HG03196 (cell line): ENCODE data around the gene EEF1AKMT3.

Experiments used
- ATAC-seq: cut with Tn5 transposase; IDR thresholded peaks from one replicate; pipeline ENCODE4 v1.9.1; 2021; ENCODE audit not compliant: unreplicated experiment

EEF1AKMT3 gene

DNA sequence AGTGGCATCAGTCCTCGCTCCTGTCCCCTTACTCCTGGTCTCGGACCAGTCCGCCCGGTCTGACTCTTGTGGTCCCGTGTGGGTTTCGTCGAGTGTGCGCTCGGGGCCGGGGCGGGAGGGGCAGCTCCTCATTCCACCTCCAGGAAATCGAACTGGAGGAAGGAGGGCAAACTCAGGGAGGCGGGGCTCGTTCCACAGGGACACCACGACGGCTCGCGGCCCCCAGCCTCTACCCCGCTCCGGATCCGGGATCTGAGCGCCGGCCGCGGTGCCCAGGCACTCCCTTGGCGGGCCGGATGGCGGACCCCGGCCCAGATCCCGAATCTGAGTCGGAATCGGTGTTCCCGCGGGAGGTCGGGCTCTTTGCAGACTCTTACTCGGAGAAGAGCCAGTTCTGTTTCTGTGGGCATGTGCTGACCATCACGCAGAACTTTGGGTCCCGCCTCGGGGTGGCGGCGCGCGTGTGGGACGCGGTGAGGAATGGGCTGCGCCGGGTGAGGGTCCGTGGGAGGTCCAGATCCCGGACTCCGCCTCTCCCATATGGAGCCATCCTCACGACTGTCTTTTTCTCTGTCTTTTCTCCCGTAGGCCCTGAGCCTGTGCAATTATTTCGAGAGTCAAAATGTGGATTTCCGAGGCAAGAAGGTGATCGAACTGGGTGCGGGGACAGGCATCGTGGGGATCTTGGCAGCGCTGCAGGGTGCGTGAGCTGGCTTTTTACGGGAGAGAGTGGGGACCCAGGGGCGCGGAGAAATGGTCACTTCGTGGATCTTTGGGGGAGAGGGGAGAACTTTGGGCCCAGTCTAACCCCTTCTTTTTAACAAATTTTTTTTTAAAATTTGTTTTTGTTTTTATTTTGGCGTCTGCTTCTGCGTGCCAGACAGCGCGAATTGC lies at the start of gene EEF1AKMT3:
EEF1AKMT3 (plus strand) TSS at position 186 of the 894 bp plus-strand sequence; CDS start at position 297, 111 bp downstream.
- peak; percentile 20 for ATAC-seq

DNA sequence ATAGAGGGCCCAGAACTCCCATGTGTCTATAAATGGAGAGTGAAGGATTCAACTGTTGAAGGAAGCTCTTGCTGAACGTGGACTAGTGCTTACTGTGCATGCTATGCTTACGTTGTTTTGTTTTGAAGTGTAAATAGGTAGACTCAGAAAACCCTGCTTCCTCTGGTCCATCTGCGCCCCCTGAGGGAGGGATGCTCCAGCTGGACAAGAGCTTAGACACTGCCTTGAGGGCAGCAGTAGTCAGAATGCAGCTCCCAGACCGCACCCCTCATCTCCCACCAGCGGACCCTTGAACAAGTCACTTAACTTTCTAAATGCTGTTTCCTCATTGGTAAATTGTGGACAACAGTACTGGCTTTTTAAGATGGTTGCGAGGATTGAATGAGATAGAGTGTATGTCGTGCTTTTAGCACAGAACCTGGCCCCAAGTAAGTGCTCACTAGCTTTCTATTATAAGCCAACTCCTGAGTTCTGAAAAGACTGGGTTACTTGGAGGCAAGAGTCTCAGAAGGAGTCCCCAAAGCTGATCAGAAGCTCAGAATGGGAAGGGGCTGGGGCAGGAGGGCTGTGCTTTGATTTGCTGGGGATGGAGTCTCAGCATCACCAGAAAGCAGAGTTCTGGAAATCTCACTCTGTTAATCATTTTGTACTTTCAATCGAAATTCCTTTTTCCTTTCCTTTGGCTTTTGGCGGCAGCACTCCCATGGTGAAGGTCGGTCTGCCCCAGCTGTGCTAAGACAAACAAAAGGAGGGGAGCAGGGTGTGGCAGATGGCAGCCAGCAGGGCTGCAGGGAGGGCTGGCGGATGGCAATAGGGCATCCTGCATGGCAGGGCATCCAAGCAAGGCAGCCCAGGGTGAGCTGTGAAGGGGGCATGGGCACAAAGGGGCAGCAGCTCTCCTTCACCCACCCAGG lies 49.4 kb upstream of the EEF1AKMT3 start:
- no peak for ATAC-seq

DNA sequence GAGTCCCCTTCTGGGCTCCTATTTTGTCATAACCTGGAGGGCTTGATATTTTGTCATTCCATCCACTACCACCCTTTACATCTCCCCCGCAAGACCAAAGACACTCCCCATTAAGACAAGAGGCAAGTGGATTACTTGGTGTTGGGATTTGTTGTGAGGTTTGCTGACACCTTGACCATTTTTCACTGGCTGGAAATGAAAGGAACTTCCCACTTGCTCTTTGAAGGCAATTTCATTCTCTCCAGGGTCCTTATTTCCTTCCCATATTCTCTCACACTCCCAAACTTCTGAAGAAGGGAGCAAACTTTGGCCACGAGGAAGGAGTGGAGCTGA lies 48.8 kb upstream of the EEF1AKMT3 start:
- ATAC-seq: no peak

DNA sequence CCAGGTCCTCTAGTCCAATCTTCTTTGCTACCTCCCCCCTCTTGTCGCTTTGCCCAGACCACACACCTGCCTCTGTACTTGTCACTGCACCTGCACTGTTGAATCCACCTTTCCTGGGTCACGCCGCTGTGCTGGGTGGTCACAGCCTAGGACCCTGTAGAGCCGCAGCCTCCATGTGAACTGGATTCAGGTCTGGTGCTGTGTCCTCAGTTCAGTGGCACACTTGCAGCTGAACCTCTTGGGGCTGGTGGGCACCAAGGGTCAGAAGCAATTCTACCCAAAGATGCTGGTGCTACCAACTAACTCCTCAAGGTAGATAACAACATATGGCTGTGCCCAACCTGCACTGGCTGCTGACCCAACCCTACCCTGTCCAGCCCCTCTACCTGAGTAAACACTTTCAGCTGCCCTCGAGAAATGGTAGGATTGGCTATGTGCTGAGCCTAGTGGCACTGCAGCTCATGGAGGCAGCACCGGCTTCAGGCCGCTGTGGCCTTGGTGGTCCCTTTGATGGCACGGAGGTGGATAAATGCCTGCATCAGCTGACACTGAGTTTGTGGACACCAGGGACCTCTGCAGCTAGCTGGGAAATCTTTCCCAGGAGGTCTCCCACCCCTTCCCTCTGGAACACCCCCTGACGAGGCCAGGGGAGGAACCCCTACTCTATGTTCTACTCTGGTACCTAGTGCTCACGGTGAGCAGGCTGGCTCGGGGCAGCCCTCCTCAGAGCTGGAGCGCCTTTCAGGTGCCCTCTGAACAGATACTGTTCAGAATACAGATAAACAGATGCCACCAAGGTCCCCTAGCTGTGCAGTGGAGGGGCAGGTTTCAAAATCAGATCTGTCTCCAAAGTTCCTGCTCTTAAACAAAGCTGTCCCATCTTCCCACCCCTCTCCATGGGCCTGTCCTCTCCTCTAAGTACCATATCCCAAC lies 48.1 kb upstream of the EEF1AKMT3 start:
- ATAC-seq: no peak

GRCh38 chr12:57724936-57725740 lies 47.3 kb upstream of the EEF1AKMT3 start:
- ATAC-seq: no peak

- no peak for ATAC-seq
Observed at GRCh38 chr12:57725851-57726150, 46.6 kb upstream of the EEF1AKMT3 start.

GRCh38 chr12:57726151-57726883 lies 46.1 kb upstream of the EEF1AKMT3 start:
- no peak for ATAC-seq

DNA sequence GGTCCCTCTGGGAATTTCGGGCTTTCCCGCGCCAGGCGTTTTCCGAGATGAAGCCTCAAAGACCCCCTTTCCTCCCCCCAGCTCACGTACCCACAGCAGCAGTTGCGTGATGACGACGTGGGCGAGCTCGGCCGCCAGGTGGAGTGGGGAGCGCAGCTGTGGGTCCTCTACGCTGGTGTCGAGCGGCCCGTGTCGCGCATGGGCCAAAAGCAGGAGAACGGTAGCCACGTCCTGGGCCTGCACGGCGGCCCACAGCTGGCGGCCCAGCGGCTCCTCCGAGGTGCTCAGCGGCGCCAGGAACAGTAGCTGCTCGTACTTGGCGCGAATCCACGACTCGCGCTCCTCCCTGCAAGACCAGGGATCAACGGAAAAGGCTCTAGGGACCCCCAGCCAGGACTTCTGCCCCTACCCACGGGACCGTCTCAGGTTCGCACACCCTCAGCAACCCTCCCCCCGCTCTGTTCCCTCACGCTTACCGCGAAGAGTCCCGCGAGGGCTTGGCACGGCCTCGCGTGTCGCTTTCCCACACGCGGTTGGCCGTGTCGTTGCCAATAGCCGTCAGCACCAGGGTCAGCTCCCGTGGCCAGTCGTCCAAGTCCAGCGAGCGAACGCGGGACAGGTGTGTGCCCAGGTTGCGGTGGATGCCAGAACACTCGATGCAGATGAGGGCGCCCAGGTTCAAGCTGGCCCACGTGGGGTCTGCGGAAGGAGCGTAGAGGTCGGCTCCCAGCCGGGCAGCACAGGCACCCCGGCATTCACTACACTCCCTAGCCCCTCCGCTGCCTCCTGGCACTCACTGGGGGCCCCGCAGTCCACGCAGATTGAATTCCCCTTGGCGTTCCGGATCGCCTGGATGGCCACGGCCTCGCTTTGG lies 45.3 kb upstream of the EEF1AKMT3 start:
- no peak for ATAC-seq

DNA sequence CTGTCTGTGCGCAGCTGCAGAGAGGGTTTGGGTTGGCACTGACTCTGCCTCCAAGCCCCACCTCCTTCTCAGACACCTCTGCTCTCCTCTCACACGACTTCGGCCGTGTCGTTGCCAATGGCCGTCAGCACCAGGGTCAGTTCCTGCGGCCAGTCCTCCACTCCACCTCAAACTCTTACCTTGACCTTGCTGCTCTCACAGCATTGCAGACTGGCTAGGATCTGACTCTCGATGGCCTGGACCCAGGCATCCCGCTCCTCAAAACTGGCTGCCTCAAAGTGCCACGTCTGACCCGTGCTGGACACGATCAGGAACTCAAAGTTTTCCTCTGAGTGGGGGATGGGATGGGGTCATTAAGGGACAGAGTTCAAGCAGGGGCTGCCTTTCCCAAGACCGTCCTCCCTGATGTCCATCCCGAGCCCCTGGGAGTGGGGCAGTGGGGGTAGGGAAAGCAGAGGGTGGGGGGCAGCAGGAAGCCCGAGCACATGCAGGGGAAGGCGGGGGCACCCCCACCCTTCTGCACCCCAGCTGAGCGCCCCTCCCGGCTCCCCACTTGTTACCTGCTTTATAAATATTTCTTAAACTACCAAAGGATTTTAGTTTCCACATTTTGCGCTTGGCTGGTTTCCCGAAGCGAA lies 44.5 kb upstream of the EEF1AKMT3 start:
- no peak for ATAC-seq

DNA sequence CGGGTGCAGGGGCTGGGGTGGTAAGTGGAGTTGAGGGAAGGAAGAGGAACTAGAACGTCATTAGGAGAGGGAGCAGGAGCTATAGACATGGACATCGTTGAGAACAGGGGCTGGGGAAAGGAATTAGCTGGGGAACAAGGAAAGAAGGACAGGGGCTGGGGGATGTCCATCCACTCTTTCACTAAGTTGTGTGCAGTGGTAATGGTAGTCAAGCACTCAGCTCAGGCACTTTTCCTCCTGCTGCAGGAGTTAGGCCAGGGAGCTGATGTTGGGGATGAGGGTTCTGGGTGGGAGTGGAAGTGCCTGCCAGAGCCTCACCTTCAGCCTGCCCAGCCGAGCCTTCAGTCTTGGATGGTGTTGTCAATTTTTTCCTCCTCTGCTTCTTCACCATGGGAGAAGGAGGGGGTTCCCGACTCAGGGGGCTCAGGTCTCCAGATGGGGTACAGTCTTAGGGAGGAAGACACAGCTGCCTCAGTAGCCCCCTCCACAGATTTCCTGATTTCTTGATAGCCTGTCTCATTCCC lies 43.0 kb upstream of the EEF1AKMT3 start:
- no peak for ATAC-seq

- no peak for ATAC-seq
Observed at GRCh38 chr12:57730336-57731067, 41.9 kb upstream of the EEF1AKMT3 start.

GRCh38 chr12:57731411-57732080 lies 40.9 kb upstream of the EEF1AKMT3 start:
- no peak for ATAC-seq

DNA sequence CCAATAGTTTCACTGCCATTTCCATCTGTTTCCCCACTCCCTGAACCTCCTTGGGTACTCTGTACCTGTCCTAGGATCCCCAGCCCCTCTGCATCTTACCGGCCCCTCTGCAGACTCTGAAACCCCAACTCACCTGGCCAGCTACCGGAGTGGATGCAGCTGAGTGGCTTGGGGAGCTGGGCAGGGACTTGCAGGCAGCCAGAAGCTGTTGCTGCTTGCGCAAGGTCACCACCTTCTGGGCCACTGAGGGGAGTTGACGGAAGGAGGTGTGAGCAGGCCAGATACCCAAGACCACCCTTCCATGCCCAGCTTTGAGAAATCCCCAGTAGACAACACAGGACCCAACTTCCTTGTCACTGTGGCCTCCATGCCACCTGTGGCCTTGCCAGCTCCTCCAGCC lies 40.1 kb upstream of the EEF1AKMT3 start:
- no peak for ATAC-seq

DNA sequence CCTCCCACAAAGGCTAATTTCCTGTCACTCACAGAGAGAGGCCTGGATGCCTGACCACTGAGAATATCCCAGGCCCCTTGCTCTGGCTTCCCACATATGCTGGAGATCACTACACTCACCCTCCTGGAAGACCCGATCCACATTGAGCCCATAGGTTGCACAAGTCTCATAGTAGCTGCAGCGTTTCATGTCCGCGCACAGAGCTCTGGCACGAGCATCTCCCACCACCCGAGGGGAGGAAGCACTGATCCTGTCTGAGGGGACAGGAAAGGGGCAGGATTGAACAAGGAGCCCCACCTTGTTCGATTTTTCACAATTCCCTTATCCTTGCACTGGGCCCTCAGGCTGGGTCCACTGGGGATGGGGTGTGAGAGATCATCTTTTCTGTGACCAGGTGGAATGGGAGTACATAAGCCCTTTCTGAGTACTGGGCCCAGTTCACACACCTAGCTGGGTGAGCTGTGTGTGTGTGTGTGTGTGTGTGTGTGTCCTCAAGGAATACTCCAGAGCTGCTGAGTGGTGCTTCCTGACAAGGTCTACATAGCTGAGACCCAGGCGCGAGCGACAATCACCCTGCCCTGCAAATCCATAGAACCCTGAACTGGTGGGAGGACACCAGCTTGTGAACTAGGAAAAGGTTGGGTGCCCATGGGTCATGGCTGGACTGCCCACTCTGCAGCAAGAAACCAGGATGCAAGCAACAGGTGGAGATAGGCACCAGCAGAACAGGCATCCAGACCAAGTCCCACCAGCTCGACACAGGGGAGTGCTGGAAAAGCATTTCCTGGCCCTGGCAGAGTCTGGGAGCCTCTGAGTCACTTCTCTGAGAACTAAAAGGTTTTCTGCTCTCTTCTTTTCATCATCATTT lies 39.5 kb upstream of the EEF1AKMT3 start:
- ATAC-seq: no peak

DNA sequence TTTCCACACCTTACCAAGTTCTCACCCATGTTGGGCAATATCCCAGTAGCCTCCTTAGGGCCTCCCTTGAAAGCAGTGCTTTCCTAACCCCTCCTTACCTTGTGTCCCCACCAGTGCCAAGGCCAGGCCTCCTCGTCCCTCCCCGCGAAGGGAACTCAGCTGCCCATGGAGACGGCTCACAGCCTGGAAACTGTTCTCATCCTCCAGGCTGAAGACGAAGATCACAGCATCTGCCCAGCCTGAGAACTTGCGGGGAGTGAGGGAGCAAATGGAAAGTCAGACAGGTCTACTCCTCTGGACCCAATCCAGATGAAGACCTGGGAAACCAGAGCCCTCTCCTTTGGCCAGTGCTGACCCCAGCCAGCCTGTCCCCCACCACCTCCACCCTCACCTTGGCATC lies 38.5 kb upstream of the EEF1AKMT3 start:
- ATAC-seq: no peak

GRCh38 chr12:57734591-57734990 lies 37.8 kb upstream of the EEF1AKMT3 start:
- ATAC-seq: no peak
